ENCODE data around the gene FLYWCH1. TPM values are rescaled to one million over a fixed set of nuclear protein-coding genes. Genes with fewer than 3 reads are reported as not detected.
A peak's percentile ranks its signal among the peaks of the same experiment; 100 is the strongest.

Gene FLYWCH1
- total and polyA plus RNA-seq, 2 of the 8 experiments (the other 6 are each of a cell fraction or from before 2014, with no cell fraction given), result 12.4 to 23.5 TPM

DNA sequence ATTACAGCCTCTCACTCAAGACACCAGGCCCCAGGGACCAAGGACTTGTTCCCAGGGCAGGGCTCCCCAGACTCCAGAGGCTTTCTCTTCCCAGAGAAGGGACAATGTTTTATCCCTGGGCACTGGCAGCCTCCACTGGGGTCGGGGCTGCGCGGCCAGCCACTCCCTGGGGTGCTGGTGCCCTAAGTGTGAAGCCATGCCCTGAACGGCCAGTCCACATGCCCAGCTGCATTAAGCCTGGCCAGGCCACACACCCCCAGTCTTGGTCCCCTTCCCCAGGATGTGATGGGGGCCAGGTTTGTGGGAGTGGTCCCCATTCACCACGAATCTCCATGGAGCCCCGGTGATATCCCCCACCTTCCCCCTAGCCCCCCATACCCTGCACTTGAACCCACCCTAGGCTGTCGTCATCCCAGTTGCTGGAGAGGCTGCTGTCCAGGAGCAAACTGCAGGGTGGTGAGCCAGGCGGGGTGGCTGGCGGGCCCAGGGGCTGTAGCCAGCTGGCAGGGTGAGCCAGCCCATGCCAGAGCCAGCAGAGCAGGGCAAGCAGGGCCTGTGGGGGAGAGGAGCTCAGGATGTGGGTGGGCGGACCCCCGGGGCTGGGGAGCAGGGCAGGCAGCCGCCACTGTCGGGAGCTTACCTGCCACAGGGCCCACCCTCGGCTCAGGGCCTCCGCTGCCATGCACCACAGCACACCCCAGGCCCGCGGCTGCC is 62.0 kb downstream of the FLYWCH1 start:
- no peak for DNase-seq (ENCODE audit: low read depth in 1 of 2, low spot score in 2 of 2)
- WGBS, 2 experiments (ENCODE audit: extremely low coverage in 1 of 2, insufficient coverage in 1 of 2, insufficient read length in 1 of 2, insufficient replicate concordance in 2 of 2, low coverage in 1 of 2, low lambda C conversion rate in 2 of 2, missing lambda C conversion rate in 1 of 2), result 98% methylated on average over 16 of the region's 17 CpGs; no CpG with 5 or more reads in 1 of the 2 experiments
- no peak overlapping the region for H2BK12ac ChIP-seq (ENCODE audit: low read depth, low read length)
- CTCF ChIA-PET (ENCODE audit: partially characterized antibody), result interaction anchor here (0.9 to 2.8 kb wide), 11 partner anchors 9 to 104 kb away, joined by 3 to 15 read pairs (median 3); partner anchors contain the start of gene KREMEN2
- peaks cover 0 to 14% (median 6%) of the 10 kb centered on the region in 4 experiments; a peak in 5 of 7 replicates for H3K4me1 ChIP-seq (replicated peaks in 1 of 4; ENCODE audit: control insufficient read depth in 3 of 4, insufficient read depth in 4 of 4, low read length in 3 of 4)
- TF ChIP-seq, protein P1, sequence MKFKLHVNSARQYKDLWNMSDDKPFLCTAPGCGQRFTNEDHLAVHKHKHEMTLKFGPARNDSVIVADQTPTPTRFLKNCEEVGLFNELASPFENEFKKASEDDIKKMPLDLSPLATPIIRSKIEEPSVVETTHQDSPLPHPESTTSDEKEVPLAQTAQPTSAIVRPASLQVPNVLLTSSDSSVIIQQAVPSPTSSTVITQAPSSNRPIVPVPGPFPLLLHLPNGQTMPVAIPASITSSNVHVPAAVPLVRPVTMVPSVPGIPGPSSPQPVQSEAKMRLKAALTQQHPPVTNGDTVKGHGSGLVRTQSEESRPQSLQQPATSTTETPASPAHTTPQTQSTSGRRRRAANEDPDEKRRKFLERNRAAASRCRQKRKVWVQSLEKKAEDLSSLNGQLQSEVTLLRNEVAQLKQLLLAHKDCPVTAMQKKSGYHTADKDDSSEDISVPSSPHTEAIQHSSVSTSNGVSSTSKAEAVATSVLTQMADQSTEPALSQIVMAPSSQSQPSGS (IDR thresholded peaks at IDR 0.05; ENCODE audit: low read length), result no peak
- TF ChIP-seq POLR2AphosphoS5 (IDR thresholded peaks at IDR 0.05; ENCODE audit: low read depth, low read length) (peak; percentile 63; the same call in 1 of the 2 replicates), KDM4A (IDR thresholded peaks at IDR 0.05; ENCODE audit: low read depth, low read length, severe bottlenecking) (no peak), SIRT6 (IDR thresholded peaks at IDR 0.05; ENCODE audit: low read length) (no peak)
- H4K5ac ChIP-seq (ENCODE audit: insufficient read length, low read depth, low read length), result no peak overlapping the region
- H3K23me2 ChIP-seq (ENCODE audit: low read depth, low read length), result peaks cover 6% of the 10 kb centered on the region
- H2BK5ac ChIP-seq (ENCODE audit: low read depth, low read length), result no peak overlapping the region
- H3K9ac ChIP-seq (replicated peaks in 1 of 4; ENCODE audit: extremely low read depth in 1 of 4, low read depth in 3 of 4, low read length in 3 of 4), result no peak overlapping the region
- H4K20me1 ChIP-seq (replicated peaks in 1 of 2; ENCODE audit: control insufficient read depth in 1 of 2, insufficient read depth in 2 of 2, low read length in 2 of 2), result peaks cover 30 to 38% of the 10 kb centered on the region in 2 experiments
- no peak overlapping the region for H3K27ac ChIP-seq (ENCODE audit: low read depth, low read length)
- H3K27me3 ChIP-seq (replicated peaks in 1 of 4; ENCODE audit: control insufficient read depth in 3 of 4, extremely low read depth in 1 of 4, insufficient read depth in 3 of 4, low read length in 3 of 4), result peaks cover 0 to under 1% (median 0%) of the 10 kb centered on the region in 4 experiments; a peak in 2 of 7 replicates
- no peak overlapping the region for H2BK15ac ChIP-seq (ENCODE audit: low read length)
- POLR2A ChIA-PET (ENCODE audit: partially characterized antibody), result interaction anchor here (0.7 to 25.4 kb wide), 11 partner anchors 9 to 66 kb away, joined by 3 to 455 read pairs (median 4); partner anchors contain the start of genes CLDN6, HCFC1R1, KREMEN2 and PKMYT1
- H3K79me1 ChIP-seq (ENCODE audit: low read depth, low read length), result peaks cover 16% of the 10 kb centered on the region
- H2BK20ac ChIP-seq (ENCODE audit: low read length), result no peak overlapping the region
- no peak for FAIRE-seq
- H2BK120ac ChIP-seq (replicated peaks; ENCODE audit: low read depth, low read length), result no peak overlapping the region
- H3K18ac ChIP-seq (ENCODE audit: extremely low read depth, low read length), result no peak overlapping the region
- no peak overlapping the region for H2AFZ ChIP-seq (ENCODE audit: low read length)
- no peak overlapping the region for H2AK5ac ChIP-seq (ENCODE audit: low read depth, low read length)
- H4K91ac ChIP-seq (replicated peaks; ENCODE audit: insufficient read length, low read length), result no peak overlapping the region
- peaks cover 0 to 2% of the 10 kb centered on the region in 2 experiments; a peak in 1 of 4 replicates for H3K79me2 ChIP-seq (ENCODE audit: control insufficient read depth in 1 of 2, insufficient read depth in 2 of 2, low read length in 2 of 2)
- no peak overlapping the region for H3K4me3 ChIP-seq (ENCODE audit: extremely low read depth in 1 of 4, insufficient read depth in 2 of 4, low read depth in 3 of 4, low read length in 4 of 4)
- H3K36me3 ChIP-seq (ENCODE audit: control insufficient read depth in 2 of 4, insufficient read depth in 4 of 4, low read length in 3 of 4), result peaks cover 20 to 46% (median 33%) of the 10 kb centered on the region in 4 experiments
- peak overlapping the region; percentile 11; the same call in 1 of the 2 replicates for H4K8ac ChIP-seq (ENCODE audit: extremely low read depth, insufficient read depth, low read length)
- no peak overlapping the region for H3K14ac ChIP-seq (ENCODE audit: insufficient read length)
- H3K23ac ChIP-seq (ENCODE audit: insufficient read length), result no peak overlapping the region
- no peaks in the 10 kb centered on the region for H3K9me3 ChIP-seq (ENCODE audit: insufficient read depth in 2 of 2, low read depth in 1 of 2, low read length in 1 of 2)
- H3K4me2 ChIP-seq (ENCODE audit: insufficient read depth in 1 of 2, low read depth in 2 of 2, low read length in 2 of 2), result no peak overlapping the region
- H3K56ac ChIP-seq (replicated peaks; ENCODE audit: insufficient read length, low read depth, low read length), result no peak overlapping the region
- no peak overlapping the region for H3K4ac ChIP-seq (replicated peaks; ENCODE audit: insufficient read length, low read depth, low read length)

Measured in H1 (cell line).